Measurements from ENCODE around the gene SPNS1. TPM values are rescaled to one million over a fixed set of nuclear protein-coding genes. Genes with fewer than 3 reads are reported as not detected.

The SPNS1 gene
- total RNA-seq, 1 experiment from 2014 or later: 79.1 TPM

GRCh38 chr16:28946681-28947080, 27.9 kb upstream of the SPNS1 start:
- DNase-seq (ENCODE audit: low read depth, low spot score): no peak
- Histone ChIP-seq H3K4me1 (ENCODE audit: control insufficient read depth, insufficient read depth, low read length) (peaks cover 3% of the 10 kb centered on the region; the same call in 1 of the 2 replicates), H3K4me3 (ENCODE audit: low read depth in 2 of 2, low read length in 2 of 2) (no peak overlapping the region), H3K36me3 (ENCODE audit: control insufficient read depth, insufficient read depth, low read length) (no peaks in the 10 kb centered on the region), H3K27ac (ENCODE audit: low read length) (no peak overlapping the region), H3K9me3 (ENCODE audit: control insufficient read depth, insufficient read depth, low read depth, low read length) (no peaks in the 10 kb centered on the region), H3K27me3 (ENCODE audit: control insufficient read depth, insufficient read depth, low read length) (no peaks in the 10 kb centered on the region)
- no peak for ATAC-seq
- in situ Hi-C loops (cut with HindIII; ENCODE audit: low pct_unique_long_range_greater_than_20kb, low sequenced_read_pairs): no loop called here
- TF ChIP-seq POLR2AphosphoS5 (IDR thresholded peaks at IDR 0.05; ENCODE audit: low read depth, low read length) (no peak), CTCF (IDR thresholded peaks at IDR 0.05) (no peak), SIN3A (IDR thresholded peaks at IDR 0.05; ENCODE audit: borderline replicate concordance, insufficient read depth, low read depth, low read length) (no peak), TCF7L2 (IDR thresholded peaks at IDR 0.05; ENCODE audit: low read depth, low read length) (no peak), REST (IDR thresholded peaks at IDR 0.05; ENCODE audit: insufficient read depth in 1 of 2, low read depth in 2 of 2, low read length in 1 of 2) (no peak)
- CTCF ChIA-PET: interaction anchor here (0.6 kb wide), 1 partner anchor 466 kb away, joined by 4 read pairs; no protein-coding TSS in a partner anchor
- BruUV-seq (replicated peaks): no TSS peak
- intact Hi-C loops (cut with micrococcal nuclease; ENCODE audit: unreplicated experiment): loop anchor here (10.0 kb wide), 2 partner anchors 72 to 102 kb away; partner anchors contain the start of genes ATP2A1 and TUFM
- POLR2A ChIA-PET: no interaction called here

- DNase-seq (ENCODE audit: low read depth, low spot score) (peak; percentile 100), ATAC-seq (peak; percentile 96)
- in situ Hi-C loops (cut with HindIII; ENCODE audit: low pct_unique_long_range_greater_than_20kb, low sequenced_read_pairs): no loop called here
- Histone ChIP-seq H3K27me3 (ENCODE audit: control insufficient read depth, insufficient read depth, low read length) (no peaks in the 10 kb centered on the region), H3K4me1 (ENCODE audit: control insufficient read depth, insufficient read depth, low read length) (peaks cover 4% of the 10 kb centered on the region; the same call in 1 of the 2 replicates), H3K27ac (ENCODE audit: low read length) (peak within 1 kb of the TSS; percentile 87), H3K4me3 (ENCODE audit: low read depth in 2 of 2, low read length in 2 of 2) (peak within 1 kb of the TSS; percentile 61 to 82), H3K9me3 (ENCODE audit: control insufficient read depth, insufficient read depth, low read depth, low read length) (no peaks in the 10 kb centered on the region), H3K36me3 (ENCODE audit: control insufficient read depth, insufficient read depth, low read length) (peaks cover 4% of the 10 kb centered on the region; the same call in 1 of the 2 replicates)
- intact Hi-C loops (cut with micrococcal nuclease; ENCODE audit: unreplicated experiment): no loop called here
- no TSS peak for BruUV-seq (replicated peaks)
- ChIA-PET POLR2A (interaction anchor here (0.5 to 0.6 kb wide), 2 partner anchors 66 to 161 kb away, joined by 3 to 8 read pairs; no protein-coding TSS in a partner anchor), CTCF (interaction anchor here (0.6 kb wide), 1 partner anchor 23 kb away, joined by 3 read pairs; no protein-coding TSS in a partner anchor)
- no peak for TF ChIP-seq CTCF (IDR thresholded peaks at IDR 0.05)
- 0 out of 2 replicates have a peak, but pooled peaks have one; percentile 45 for TF ChIP-seq TCF7L2 (IDR thresholded peaks at IDR 0.05; ENCODE audit: low read depth, low read length)
These were observed 23.7 kb upstream of the SPNS1 start, which contains the start of gene NFATC2IP for GRCh38 chr16:28950648-28951409. Gene NFATC2IP (plus strand): TSS chr16:28950937. CDS start chr16:28951012, 75 bp downstream.
